KOPT-K1 (cell line): ENCODE measurements around the gene MT1M.
"Not testable (repeated sequence)": the region's sequence is repeated elsewhere in the genome, so short reads cannot be mapped to it uniquely, and the experiment has no call there.

Experiments used
- H3K27ac ChIP-seq: fragments of 200-600 bp; sonication (generic); 2 replicates; pipeline ENCODE4 v1.5.1; 2016; ENCODE audit warnings: antibody characterized with exemption, mild to moderate bottlenecking, low read depth, low read length; ENCODE audit not compliant: poor library complexity, severe bottlenecking
- H3K36me3 ChIP-seq: fragments of 200-600 bp; sonication (generic); 2 replicates; pipeline ENCODE4 v1.5.1; 2017; ENCODE audit warnings: antibody characterized with exemption, mild to moderate bottlenecking, low read length, moderate library complexity; ENCODE audit not compliant: insufficient read depth
- H3K9me3 ChIP-seq: fragments of 200-600 bp; sonication (generic); 2 replicates; pipeline ENCODE4 v1.5.1; 2017; ENCODE audit warnings: antibody characterized with exemption, low read length, mild to moderate bottlenecking; ENCODE audit not compliant: insufficient read depth, poor library complexity, severe bottlenecking

Gene MT1M

DNA sequence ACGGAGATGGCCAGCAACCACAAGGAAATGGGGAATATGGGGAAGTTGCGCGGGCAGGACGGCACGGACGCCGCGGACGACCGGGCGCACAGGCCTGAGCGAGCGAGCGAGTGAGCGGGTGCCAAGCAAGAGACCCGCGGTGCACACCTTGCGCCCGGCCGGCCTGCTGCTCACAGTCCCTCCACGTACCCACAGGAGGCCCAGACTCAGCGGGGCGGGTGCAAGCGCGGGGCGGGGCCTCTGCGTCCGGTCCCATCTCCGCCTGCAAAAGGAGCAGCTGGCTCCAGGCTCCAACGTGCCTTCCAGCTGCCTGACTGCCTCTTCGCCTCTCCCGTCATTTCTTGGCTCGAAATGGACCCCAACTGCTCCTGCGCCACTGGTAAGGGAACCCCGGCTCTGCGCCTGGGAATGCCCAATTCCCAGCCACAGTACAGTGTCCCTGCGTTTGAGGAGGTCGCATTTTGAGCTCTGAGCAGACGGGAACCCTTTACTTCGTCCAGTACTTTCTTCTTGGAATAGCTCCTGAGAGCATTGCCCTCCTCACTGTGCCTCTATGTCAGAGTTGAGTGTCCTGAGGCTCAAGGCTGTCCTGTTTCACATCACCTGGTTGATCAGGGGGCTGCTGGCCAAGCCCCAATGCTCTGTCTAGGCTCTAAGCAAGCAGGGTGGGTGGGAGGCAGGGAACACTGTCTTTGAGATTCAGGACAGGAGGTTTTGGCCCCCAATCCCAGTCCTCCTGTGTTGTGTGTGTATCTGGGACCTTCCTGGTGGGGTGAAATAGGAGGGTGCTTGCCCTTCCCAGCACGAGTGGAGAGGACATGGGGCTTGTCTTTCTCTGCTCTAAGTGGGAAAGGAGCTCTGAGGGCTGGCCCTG, 15.0 kb upstream of the MT1M start:
- no peaks in the 10 kb centered on the region for H3K9me3 ChIP-seq
- no peak overlapping the region for H3K27ac ChIP-seq
- no peaks in the 10 kb centered on the region for H3K36me3 ChIP-seq

DNA sequence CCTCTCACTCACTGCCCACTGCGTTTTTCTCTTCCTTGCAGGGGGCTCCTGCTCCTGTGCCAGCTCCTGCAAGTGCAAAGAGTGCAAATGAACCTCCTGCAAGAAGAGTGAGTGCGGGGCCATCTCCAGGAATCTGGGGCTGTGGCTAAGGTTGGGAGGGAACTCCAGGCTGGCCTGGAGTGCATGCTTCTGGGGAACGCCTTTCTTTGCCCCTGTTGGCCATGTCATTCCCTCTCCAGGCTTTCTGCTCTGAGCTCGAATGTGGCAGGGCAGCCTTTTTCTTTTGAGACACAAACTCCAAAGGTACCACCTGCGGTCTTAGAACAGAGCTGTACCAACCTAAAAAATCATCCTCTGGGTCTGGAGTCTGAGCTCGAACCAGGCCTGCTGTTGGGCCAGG, 14.3 kb upstream of the MT1M start:
- H3K27ac ChIP-seq, result no peak overlapping the region
- H3K9me3 ChIP-seq, result no peaks in the 10 kb centered on the region
- no peaks in the 10 kb centered on the region for H3K36me3 ChIP-seq

DNA sequence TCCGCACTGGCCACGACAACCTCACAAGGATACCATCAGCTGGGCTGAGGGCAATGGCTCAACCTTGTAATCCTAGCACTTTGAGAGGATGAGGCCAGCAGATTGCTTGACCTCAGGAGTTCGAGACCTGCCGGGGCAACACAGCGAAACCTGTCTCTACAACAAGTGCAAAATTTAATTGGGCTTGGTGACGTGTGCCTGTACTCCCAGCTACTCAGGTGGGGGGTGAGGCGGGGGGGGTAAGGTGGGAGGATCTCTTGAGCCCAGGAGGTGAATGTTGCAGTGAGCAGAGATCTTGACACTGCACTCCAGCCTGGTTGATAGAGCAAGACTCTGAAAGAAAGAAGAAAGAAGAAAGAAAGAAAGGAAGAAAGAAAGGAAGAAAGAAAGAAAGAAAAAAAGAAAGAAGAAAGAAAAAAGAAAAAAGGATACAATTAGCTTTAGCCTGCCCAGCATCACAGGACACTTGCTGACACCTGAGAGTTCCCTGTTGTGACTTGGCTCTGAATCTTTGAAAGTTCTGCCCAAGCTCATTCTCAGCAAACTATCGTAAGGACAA, 12.0 kb upstream of the MT1M start:
- Histone ChIP-seq H3K36me3 (no peaks in the 10 kb centered on the region), H3K27ac (no peak overlapping the region), H3K9me3 (no peaks in the 10 kb centered on the region)

DNA sequence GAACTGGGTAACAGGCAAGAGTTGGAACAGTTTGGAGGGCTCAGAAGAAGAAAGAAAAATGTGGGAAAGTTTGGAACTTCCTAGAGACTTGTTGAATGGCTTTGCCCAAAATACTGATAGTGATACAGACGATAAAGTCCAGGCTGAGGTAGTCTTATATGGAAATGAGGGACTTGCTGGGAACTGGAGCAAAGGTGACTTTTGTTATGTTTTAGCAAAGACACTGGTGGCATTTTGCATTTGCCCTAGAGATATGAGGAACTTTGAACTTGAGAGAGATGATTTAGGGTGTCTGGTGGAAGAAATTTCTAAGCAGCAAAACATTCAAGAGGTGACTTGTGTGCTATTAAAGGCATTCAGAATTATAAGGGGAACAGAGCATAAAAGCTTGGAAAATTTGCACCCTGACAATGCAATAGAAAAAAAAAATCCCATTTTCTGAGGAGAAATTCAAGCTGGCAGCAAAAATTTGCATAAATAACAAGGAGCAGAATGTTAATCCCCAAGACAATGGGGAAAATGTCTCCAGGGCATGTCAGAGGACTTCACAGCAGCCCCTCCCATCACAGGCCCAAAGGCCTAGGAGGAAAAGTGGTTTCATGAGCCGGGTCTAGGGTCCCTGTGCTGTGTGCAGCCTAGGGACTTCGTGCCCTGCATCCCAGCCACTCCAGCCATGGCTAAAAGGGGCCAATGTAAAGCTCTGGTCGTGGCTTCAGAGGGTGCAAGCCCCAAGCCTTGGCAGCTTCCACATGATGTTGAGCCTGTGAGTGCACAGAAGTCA, 10.6 kb upstream of the MT1M start:
- H3K27ac ChIP-seq, H3K36me3 ChIP-seq, H3K9me3 ChIP-seq: not testable (repeated sequence)

DNA sequence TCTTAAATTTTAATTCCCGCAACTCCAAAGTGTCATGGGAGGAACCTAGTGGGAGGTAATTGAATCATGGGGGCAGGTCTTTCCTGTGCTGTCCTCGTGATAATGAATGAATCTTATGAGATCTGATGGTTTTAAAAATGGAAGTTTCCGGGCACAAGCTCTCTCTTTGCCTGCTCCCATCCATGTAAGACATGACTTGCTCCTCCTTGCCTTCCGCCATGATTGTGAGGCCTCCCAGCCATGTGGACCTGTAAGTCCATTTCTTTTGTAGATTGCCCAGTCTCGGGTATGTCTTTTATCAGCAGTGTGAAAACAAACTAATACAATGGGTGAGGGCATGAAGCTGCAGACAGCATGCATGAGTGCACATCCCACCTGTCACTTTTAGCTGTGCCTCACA, 9.3 kb upstream of the MT1M start:
- H3K9me3 ChIP-seq, H3K27ac ChIP-seq, H3K36me3 ChIP-seq: not testable (repeated sequence)

DNA sequence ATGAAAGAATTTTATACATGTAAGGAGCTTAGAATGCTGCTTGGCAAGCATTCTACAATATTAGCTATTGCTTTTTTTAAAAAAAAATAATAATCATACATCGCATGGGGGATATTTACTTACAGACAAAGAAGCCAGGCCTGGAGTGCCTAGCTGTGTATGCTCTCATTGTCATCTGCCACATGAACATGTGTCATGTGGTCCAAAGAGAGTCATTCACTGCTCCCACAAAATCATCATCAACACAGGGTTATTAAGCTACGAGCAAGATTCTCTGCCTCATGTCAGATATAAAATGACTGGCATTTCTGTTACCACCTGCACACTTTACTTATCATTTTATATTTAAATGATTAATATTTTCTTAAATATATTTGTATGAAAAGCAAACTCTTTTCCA, 8.8 kb upstream of the MT1M start:
- Histone ChIP-seq H3K36me3 (no peaks in the 10 kb centered on the region), H3K9me3 (no peaks in the 10 kb centered on the region), H3K27ac (no peak overlapping the region)

DNA sequence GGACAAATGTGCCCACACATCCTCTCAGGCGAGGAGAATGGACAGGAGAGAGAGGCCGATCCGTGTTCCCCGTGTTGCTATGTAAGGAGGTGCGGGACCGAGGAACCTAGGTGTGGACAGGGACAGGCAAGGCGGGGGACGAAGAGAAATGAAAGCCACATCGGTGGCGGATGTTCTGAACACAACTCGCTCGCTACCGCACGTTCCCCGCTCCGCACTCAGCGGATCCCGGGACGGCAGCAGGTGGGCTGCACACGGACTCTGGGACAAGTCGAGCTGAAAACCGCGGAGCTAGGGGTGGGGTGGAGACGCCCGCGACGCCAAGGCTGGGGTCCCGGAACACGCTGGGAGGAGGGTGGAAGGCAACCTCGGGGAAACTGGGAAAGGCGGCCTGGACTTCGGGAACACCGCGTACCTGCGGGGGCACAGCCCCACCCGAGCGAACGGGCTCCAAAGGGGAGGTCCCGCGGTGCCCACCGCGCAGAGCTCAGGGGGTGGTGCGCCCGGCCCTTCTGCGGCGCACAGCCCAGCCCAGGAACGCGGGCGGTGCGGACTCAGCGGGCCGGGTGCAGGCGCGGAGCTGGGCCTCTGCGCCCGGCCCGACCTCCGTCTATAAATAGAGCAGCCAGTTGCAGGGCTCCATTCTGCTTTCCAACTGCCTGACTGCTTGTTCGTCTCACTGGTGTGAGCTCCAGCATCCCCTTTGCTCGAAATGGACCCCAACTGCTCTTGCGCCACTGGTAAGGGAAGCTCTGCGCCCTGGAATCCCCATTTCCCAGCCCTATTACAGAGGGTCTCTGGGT, 7.1 kb upstream of the MT1M start, which contains the start of gene MT1E:
MT1E (plus strand) TSS at position 642 of the 803 bp plus-strand sequence; CDS start at position 713, 71 bp downstream.
- Histone ChIP-seq H3K36me3 (no peaks in the 10 kb centered on the region), H3K27ac (no peak within 1 kb of the TSS), H3K9me3 (no peaks in the 10 kb centered on the region)

DNA sequence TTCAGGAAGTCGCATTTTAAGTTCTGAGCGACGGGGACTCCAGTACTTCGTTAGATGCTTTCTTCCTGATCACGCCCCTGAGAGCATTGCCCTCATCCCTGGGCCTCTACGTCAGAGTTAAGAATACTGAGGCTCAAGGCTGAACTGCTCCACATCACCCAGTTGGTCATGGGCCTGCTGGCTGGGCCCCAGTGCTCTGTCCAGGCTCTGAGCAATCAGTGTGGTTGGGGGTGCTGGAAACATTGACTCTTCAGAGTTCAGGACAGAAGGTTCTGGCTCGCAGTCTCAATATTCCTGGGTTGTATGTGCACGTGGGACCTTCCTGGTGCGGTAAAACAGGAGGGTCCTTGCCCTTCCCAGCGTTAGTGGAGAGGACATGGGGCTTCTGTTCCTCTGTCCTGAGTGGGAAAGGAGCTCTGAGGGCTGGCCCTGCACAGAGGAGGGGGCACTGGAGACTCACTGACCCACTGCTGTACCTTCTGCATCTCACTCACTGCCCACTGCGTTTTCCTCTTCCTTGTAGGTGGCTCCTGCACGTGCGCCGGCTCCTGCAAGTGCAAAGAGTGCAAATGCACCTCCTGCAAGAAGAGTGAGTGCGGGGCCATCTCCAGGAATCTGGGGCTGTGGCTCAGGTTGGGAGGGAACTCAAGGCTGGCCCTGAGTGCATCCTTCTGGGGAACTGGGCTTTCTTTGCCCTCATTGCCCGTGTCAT, 6.4 kb upstream of the MT1M start:
- Histone ChIP-seq H3K36me3 (no peaks in the 10 kb centered on the region), H3K9me3 (no peaks in the 10 kb centered on the region), H3K27ac (no peak overlapping the region)

DNA sequence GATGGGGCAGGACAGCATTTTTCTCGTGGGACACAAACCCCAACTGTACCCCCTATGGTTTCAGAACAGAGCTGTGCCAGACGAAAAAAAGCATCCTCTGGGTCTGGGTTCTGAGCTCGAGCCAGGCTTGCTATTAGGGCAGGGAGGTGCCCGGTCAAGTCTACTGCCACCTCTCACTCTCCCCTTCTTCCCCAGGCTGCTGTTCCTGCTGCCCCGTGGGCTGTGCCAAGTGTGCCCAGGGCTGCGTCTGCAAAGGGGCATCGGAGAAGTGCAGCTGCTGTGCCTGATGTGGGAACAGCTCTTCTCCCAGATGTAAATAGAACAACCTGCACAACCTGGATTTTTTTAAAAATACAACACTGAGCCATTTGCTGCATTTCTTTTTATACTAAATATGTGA, 5.8 kb upstream of the MT1M start:
- Histone ChIP-seq H3K27ac (no peak overlapping the region), H3K36me3 (no peaks in the 10 kb centered on the region), H3K9me3 (no peaks in the 10 kb centered on the region)

DNA sequence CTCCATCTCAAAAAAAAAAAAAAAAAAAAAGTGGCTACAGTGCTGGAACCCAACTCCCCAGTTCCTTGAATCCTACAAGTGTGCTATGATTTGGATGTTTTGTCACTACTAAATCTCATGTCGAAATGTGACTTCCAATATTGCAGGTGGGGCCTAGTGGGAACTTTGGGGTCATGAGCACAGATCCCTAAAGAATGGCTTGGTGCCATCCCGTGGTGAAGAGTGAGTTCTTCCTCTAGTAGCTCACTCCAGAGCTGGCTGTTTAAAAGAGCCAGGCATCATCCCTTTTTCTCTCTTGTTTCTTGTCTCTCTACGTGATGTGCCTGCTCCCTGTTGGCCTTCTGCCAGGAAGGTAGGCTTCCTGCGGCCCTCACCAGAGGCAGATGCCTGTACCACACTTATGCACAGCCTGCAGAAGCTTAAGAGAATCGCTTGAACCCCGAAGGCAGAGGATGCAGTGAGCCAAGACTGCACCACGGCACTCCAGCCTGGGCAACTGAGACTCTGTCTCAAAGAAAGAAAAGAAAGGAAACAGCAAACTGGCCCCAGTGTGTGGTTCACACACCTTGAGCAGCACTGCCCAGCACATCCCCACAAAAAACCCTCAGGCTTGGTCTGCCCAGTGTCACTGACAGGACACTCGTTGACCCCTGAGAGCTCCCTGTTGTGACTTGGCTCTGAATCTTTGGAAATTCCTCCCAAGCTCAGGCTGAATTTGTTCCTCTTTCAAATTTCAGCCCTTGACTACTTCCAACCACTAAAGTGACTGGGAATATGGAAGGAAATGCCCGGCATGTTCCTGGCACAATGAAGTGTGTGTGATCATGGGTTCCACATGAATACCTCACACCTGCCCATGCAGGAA, 3.7 kb upstream of the MT1M start:
- Histone ChIP-seq H3K36me3 (no peaks in the 10 kb centered on the region), H3K27ac (no peak overlapping the region)

DNA sequence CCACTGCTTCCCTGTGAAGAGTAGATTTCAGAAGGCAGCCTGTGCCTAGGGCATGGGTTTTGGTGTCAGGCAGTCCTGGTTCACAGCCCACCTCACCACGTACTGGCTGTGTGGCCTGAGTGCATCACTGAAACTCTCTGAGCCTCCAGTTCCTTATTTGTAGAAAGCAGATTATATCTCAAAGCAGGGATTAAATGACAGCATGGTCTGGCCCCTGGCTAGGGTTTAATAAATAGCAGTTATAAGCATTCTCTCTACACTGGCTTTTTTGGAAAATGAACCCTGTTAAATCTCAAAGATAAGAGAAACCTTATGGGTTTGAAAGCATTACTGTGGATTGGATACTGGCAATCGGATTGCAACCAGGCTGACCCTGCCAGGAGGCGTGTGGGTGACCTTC, 2.9 kb upstream of the MT1M start:
- H3K27ac ChIP-seq, result no peak overlapping the region
- no peaks in the 10 kb centered on the region for H3K9me3 ChIP-seq
- no peaks in the 10 kb centered on the region for H3K36me3 ChIP-seq

More for the DNA sequence above, 3.7 kb upstream of the MT1M start:
- H3K9me3 ChIP-seq, result no peaks in the 10 kb centered on the region

DNA sequence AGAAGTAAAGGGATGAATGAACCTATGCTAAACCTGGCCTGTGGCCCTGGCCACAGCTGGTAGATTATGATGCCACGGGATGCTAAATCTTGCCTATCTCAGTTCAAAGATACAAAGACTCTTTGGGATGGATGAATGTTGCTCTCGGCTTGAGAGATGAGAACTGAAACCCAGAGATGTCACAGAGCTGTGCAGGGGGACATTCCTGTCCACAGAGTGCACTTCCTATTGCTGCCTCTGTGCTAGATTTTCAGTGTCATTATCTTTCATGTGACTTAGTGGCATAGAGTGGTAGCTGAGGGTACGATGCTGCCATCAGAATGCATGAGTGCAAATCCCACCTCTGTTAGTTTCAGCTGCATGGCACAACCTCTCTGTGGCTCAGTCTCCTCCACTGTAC, 2.3 kb upstream of the MT1M start:
- Histone ChIP-seq H3K36me3 (no peaks in the 10 kb centered on the region), H3K9me3 (no peaks in the 10 kb centered on the region), H3K27ac (no peak overlapping the region)

DNA sequence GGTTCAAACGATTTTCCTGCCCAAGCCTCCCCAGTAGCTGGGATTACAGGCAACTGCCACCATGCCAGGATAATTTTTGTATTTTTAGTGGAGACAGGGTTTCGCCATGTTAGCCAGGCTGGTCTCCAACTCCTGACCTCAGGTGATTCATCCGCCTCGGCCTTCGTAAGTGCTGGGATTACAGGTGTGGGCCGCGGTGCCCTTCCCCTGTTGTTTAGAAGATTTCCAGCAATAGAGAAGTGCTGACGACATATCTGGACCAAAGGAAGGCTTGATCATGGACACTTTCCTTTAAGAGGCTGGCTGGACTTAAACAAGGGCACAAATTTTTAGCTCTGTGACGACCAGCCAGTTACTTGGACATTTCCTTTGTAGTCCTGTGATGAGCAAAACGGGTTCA, 1.3 kb upstream of the MT1M start:
- H3K36me3 ChIP-seq, result no peaks in the 10 kb centered on the region
- no peak overlapping the region for H3K27ac ChIP-seq
- H3K9me3 ChIP-seq, result no peaks in the 10 kb centered on the region

DNA sequence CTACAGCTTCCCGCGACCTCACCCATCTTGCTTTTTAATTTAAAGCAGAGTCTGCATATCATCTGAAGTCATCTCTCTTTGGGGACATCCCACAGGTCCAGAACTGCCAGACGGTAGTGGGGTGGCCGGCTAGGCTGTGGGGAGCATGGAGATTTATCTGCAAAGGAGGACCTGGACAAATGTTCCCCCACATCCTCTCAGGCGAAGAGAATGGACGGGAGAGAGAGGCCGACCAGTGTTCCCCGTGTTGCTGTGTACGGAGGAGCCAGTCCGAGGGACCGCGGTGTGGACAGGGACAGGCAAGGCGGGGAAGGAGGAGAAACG, 665 bp upstream of the MT1M start:
- no peaks in the 10 kb centered on the region for H3K9me3 ChIP-seq
- H3K36me3 ChIP-seq, result no peaks in the 10 kb centered on the region
- H3K27ac ChIP-seq, result no peak overlapping the region
